Measurements from ENCODE around the gene RIPOR2.
"Not testable (repeated sequence)": the region's sequence is repeated elsewhere in the genome, so short reads cannot be mapped to it uniquely, and the experiment has no call there.

RIPOR2 gene

DNA sequence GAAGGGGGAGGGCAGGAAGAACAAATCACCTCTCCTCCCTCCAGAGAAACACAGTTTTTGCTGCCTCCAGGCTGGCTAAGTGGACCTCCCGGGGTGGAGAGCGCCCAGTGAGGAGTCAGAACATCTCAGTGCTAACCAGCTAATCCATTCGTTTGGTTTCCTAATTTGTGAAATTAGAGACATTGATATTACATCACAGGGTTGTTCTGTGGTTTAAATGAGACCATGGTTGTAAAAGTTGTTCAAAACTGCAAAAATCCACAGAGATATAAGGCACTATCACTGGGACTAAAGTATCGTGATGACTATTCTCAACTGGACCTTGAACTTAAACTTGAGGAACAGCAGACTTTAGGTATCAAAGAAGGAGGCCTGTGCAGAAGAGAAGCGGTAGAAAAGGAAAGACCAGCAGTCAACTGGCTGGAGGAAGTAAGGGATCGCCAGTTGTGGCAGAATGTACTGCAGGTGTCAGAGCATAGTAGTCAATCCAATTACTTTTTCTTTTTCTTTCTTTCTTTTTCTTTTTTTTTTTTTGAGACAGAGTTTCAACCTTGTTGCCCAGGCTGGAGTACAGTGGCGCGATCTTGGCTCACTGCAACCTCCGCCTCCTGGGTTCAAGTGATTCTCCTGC lies 33.9 kb downstream of the RIPOR2 start:
- no peak for DNase-seq

DNA sequence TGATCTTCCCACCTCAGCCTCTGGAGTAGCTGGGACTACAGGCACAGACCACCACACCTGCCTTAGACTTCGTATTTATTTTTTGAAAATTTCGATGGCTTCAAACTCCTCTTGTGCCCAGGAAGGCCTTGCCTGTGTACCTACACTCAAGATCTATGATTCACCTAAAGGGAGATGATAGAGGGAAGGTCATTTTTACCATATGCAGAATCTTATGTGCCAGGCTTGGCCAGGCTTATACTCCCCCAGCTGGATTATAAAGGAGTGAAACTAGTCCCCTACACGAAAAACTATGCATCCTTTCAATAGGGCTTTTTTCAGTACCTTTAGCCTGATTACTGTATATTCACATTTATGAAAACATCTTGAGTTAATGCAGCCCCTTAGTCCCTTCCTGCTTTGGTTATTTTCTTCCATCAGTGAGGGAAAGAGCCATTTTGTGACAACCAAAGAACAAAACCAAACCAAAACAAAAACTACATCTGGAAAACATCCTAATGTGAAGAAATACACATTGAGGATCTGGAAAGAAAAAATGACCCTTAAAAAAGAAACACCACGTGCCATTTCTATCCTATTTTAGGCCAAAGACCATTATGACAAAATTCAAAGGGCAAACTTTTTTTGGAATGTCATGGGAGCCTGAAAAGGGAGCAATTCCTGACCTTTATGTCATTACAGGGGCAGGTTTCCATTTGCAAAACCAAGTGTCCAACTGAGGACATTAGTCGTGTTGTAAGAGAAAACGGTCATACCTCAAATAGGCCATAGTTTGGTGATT lies 34.7 kb downstream of the RIPOR2 start:
- no peak for DNase-seq

DNA sequence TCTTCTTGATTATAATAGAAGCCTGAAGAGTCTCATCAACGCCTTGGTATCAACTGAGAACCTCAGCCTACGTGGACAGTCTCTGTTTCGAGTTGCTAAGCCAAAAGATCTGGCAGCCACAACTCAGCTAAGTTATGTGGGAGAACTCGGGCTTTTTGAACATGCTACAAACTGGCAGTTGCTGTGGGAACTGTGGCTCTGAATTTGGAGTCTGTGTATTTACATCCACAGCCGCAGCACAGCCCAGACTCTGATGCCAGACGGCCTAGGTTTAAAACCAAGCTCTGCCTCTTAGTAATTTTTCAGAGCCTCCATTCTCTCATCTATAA lies 35.8 kb downstream of the RIPOR2 start:
- DNase-seq: peak; percentile 26

DNA sequence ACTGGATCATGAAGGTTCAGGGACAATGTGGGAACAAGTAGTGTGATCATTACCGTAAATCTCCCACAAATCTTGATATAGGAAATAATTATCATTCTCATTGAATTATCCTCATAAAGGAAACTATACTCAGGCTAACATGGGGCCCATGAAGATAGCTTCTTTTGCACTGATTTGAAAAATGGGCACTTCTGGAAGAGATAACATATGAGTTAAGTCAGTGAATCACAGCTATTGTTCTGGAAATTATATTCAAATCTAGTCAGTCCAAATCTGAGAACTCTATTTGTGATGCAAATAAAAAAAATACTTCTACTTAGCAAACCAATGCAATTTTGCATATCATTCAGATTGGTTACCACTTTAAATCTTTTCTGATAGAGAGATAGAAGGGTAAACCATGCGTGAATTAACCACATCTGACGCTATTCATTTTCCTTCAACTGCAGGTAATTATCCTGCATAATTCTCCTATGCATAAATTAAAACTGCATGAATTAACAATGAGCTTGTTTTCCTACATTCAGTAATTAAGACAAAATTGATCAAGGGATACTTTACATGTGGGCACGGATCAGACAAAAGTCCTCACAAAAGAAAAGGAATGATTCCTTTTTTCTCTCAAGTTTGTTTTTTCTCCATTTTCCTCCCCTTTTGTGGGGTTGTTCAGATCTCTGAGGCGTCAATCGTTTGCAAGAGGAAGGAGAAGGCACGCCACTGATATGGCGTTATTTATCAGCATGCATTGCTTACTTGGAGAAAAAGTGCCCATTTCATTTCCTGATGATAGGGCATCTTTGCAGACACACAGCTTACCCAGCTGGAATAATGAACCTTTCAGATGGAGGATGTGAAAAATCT lies 36.4 kb downstream of the RIPOR2 start:
- no peak for DNase-seq

DNA sequence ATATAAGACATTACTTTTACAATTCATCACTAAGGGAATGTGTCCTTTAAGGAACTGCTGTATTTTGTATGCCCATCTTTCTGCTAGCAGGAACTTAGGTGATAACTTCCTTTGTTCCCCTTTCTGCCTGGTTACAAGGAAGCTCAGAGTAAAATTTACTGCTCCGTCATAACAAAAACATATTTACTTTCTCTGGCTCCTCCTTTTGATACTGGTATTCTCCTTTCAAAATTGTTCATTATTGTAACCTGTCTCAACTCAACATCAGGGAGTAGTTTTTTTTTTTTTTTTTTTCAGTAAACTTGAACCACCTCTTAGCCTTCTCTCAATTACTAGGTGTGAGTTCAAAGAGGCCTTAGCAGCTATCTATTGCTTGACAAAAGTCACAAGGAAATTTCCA lies 37.1 kb downstream of the RIPOR2 start:
- DNase-seq: no peak

DNA sequence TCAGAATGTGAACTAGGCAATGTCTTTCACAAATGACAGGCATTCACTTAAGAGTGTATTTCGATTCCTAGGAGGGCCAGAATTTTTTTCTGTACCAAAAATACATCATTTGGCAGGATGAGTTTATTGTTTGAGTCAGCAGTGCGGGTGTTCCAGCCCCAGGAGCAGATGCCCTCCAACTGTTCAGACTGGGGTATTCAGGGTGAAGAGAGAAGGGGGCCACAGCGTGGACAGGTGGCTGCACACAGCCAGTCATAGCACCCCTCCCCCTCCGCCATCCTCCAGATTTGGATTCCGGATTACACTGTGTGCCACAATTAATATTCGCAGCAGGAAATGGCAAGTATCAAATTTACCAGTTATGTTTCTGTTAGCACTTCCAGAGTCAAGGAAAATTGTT lies 38.6 kb downstream of the RIPOR2 start:
- DNase-seq: no peak

DNA sequence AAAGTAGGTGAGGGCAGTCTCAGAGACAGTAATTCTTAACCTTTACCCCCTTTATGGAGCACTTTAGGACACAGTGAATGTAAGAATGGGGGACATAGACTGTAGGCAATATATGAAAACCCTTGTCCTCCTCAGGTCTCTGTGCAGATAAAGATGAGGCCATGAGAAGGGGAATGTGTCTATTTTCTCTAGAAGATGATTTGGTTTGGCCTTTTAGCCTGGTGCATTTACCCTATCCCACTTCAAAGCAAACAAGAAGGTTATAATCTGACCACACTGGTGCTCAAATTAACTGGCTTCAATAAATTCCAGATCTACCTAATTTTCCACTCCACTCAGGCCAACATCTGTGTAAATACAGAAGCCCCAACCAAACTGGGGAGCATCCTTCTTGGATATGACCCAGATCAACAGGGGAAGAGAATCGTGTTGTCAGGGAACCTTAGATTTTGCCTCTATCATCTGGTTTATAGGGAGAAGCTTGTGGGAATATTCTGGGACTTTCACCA lies 42.4 kb downstream of the RIPOR2 start:
- DNase-seq: no peak

DNA sequence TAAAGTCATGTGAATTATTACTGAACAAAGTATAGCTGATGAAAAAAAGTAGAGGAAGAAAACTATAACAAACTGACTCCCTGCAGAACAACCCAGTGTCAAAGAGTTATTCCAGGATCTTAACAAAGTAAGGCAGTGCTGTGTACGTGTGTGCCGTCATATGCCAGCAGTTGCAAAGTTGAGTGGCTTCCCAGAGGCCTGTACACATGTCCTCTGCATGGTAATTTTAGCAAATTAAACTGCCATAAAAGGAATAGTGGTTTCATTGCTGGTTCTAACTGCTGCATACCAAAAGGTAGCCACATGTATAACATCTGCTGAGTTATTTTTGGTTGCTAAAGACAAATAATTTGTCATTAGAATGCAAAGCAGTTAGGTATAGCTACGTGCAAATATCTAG lies 44.8 kb downstream of the RIPOR2 start:
- DNase-seq: no peak

DNA sequence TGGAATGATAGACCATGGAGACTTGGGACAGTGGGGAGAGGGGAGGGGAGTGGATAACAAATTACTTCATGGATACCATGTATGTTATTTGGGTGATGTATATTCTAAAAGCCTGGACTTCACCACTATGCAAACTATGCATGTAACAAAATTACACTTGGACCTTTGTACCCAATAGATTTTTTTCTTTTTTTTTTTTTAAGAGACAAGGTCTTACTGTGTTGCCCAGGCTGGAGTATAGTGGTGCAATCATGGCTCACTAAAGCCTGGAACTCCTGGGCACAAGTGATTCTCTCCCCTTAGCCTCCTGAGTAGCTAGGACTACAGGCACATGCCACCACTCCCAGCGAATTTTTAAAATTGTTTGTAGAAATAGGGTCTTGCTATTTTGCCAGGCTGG lies 45.3 kb downstream of the RIPOR2 start:
- no peak for DNase-seq

DNA sequence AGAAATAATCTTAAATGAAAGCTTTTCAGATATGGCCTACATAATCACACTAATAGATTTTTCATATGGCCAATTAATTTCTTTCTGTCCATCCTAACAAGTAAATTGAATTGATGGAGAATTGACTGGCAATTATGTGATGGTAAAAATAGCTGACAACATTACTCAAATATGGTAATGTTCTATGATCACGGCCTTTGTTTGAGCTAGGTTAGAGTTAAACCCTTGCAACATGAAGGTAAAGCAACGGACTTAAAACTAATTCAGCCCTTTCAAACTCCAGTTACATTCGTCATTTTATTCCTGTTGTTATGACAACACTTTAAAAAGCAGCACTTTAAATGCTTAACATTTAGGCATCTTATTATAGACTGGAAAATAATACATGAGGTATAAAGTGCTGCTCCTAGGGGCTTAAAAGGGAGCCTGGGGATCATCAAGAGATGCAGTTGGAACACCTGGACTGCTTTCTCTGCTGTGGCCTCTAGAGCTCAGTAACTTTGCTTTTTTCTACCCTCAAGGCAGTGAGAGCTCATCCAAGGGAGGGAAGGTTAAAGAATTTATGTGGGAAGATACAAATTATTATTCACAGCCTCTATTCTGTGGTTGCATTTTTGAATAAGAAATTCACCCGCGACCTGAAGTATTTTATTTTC lies 46.9 kb downstream of the RIPOR2 start:
- DNase-seq: no peak

DNA sequence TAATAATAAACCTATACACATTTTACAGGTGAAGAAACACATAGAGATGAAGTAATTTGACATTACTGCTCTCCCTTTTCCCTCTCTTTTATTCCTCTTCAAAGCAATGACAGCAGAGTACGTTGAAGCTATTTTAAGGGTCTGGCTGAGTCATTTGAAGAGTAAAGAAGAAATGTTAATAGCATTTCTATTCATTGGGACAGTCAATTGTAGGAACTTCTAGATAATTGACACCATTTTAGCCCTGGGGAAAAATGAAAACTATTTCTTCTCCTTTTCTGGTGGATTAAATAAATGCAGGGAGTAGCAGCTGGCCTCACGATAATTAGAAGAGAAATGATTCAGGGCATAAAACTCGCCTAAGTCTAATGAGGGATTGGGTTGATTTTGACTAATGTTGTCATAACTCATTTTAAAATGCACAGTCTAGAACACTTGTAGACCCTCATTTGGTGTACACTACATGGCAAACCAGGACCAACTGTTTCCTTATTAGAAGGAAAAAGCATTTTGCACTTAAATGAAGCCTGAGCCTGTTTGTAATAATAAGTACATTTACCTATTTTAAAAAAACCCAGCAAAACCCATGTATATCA lies 48.1 kb downstream of the RIPOR2 start:
- DNase-seq: no peak

DNA sequence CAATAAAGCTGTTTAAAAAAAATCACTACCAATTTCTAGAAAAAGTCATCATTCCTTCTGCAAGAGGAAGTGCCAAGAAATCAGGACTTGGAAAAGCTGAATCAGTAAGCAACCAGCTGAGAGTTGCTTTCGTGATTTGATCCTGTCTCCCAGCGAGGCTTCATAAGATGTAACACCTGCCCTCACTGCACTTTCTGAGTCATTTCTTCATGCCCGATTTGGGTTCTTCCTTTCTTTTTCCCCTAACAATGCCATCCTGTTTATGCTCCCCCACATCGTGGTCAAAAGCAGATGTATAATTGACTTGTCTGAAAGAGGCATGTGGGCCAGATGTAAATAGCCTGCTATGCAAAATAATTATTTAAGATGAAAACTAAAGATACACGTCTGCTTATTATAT lies 52.1 kb downstream of the RIPOR2 start:
- DNase-seq: no peak

DNA sequence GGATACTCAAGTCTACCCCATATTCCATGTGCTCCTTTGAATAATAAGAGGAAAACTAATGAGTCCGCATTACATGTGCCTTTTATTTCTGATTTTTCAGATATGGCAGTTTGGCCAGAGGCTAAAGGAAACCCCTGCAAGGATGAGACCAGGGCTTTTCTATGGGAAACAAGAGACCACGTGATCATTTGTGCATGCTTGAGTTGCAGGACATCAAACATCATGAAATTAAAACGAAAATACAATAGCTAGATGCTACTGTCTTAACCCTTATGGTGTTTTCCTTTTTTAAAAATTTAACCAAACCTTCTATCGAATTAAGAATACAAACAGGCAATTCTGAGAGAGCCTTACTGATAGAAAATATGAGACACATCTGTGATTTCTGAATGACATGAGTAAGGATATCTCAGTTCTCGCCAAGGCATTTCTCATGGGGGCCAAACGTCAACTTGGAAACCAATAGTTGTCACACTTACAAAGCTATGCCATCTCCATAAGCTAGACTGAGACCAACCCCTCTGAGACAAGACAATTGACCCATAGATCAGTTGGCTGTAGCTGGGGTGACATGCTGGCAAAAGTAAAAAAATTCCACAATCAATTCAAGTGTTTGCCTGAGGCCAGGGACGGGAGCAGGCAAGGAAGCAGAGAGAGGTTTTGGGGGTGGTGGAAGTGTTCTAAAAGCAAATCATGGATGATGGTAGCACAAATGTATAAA lies 52.8 kb downstream of the RIPOR2 start:
- DNase-seq: no peak

DNA sequence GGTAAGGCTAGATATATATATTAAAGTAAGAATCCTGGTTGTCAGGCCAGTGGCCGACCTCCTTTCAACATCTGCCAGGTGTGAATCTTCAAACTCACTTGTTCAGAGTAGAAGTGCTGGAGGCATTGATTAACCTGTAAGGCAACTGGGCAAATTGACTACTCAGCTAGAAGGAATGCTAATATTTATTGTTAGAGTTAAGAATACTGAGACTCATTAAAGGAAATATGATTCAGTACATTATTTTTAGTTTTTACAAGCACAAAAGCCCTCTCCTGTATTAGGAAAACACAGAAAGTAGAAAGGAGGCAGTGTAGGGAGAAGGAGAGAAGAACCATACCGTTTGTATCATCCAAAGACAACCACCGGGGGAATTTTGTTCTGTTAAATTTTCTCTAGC lies 53.5 kb downstream of the RIPOR2 start:
- DNase-seq: no peak

DNA sequence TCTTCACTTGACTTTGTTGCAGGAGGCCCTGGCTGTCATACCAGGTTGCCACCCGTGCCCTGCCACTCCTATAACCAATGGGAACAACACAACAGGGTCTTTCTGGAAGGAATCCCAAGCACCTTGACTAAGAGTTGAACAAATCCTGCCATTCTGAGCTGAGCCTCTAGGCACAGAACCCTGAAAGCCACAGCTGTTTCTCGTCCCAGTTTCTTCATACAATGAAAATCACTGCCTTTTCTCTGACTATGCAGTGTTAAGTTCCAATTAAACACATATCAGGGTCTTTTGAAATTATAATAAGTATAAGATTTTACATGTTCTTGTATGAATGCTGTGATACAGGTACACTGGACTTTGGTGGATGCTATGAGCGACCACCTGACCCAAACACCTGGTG lies 54.4 kb downstream of the RIPOR2 start:
- DNase-seq: no peak

DNA sequence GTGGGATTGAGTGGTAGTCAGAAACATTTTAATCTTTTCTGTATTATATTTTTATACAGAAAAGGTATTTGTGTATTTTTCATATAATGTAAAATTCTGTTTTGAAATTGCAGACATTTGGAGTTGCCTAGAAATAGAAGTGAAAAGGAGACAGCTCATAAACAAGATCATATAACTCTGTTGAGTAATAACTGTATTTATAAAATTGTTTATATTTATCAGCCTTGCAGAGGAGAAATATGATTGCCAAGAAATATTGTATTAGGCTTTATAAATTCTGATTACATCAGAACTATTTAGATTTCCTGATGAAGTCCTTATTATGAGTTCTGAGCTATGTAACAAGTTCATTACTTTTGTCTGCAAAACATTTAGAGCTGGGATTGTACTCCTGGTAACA lies 55.3 kb downstream of the RIPOR2 start:
- no peak for DNase-seq

DNA sequence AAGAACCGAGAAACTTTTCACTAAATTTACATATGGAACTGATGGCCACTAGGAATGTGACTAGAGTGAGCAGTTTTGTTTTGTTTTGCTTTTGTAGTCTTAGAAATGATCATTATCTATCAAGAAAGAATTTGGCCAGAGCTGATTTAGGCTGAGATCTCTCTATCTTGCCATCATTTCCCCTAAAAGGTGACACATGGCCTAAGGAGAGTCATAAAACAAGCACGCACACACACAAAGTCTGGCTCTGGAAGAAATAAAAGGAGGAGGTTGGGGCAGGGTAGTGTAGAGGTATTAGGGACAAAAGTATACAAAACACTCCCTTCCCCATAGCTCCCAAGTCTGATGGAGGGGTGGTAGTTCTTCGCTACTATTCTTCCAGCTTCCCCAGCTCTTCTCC lies 56.4 kb downstream of the RIPOR2 start:
- no peak for DNase-seq

DNA sequence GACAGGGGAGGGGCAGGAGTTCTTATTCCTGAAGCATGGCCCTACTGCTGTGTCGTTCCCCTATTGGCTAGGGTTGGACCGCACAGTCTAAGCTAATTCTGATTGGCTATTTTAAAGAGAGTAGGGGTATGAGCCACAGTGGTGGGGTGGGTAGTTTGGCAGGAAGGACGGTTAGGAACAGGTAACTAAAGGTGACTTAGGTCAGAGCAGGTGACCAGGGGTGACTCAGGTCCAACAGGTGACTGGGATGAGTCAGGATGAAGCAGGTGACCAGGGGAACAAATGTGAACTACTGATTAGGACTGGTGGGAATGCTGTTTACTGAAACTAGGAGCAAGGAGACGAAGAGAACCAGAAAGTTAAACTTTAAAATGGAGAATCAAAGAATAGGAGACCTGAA lies 58.0 kb downstream of the RIPOR2 start:
- DNase-seq: not testable (repeated sequence)

DNA sequence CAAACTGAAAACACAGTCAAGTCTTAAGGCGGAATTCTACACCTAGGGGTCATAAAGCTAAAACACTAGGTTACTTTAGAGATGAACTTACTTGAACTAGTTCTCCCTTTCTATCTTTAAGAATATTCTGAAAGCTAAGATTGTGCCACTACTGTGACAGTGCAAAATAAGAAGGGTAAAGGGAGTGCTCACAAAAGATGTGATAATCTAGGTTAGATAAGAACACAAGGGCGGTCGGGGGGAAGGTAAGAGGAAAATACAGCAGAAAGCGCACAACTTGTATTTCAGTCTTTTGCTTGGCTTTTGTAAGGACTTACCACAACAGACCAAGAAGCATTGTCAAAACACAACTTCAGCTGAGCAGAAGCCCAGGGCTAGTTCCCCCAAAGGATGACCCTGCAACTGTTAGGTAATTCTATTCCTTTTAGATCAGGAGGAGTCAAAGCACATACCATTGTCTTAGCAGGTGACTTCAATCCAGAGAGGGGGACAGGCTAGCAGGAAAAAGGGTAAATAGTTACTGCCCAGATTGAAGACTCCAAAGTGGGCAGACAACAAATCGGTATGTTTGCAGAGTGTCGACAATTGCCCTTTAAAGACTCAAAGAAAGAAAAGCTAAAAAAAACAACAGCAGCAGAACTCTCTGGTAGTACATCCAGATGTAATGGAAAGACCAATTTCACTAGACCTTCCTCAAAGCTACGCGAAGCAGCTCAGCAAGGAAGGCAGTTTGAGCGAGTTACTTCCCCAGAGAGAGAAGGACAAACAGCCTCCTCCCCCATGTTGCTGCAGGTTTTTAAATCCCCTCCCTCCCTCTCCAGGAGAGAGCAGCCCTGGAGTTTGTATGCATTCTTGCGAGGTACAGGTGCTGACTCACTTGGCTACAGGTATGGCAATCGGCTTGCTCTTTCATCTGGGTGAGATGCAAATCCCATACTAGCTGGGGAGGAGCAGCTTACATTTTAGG lies 59.0 kb downstream of the RIPOR2 start:
- no peak for DNase-seq

DNA sequence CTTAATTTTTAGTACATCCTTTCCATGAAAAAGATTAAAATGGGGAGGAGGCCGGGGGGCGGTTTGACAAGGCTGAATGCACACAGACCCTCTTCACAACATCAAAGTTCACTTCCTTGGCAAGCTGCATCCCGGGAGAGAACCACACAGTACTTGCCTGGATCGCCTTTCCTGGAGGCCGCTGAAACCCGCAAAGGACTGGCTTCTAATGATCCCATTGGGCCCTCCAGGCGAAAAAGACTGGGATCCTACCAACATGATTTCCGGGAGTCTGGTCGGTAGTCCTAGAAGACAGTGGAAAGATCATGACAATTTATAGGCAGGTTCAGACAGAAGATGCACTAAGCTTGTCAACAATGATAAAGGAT lies 60.2 kb downstream of the RIPOR2 start:
- DNase-seq: no peak
